Hepatocyte (in vitro differentiated cells): ENCODE data around the gene FAM20C.

Experiments used
- EZH2 ChIP-seq: fragments of 200-600 bp; sonication (generic); IDR thresholded peaks from 2 replicates; pipeline ENCODE4 v1.6.1; 2016; ENCODE audit warnings: antibody characterized with exemption, mild to moderate bottlenecking, borderline replicate concordance
- EZH2phosphoT487 ChIP-seq: fragments of 200-600 bp; sonication (generic); IDR thresholded peaks from one replicate; pipeline ENCODE4 v1.6.1; 2018; ENCODE audit warnings: antibody characterized with exemption, mild to moderate bottlenecking, low read depth, moderate library complexity; ENCODE audit not compliant: unreplicated experiment, severe bottlenecking
- TF ChIP-seq, protein P1 (sequence below): fragments of 200-600 bp; sonication (generic); IDR thresholded peaks from 2 replicates; pipeline ENCODE4 v1.5.1; 2016; ENCODE audit warnings: antibody characterized with exemption, mild to moderate bottlenecking; ENCODE audit not compliant: poor library complexity

DNA sequence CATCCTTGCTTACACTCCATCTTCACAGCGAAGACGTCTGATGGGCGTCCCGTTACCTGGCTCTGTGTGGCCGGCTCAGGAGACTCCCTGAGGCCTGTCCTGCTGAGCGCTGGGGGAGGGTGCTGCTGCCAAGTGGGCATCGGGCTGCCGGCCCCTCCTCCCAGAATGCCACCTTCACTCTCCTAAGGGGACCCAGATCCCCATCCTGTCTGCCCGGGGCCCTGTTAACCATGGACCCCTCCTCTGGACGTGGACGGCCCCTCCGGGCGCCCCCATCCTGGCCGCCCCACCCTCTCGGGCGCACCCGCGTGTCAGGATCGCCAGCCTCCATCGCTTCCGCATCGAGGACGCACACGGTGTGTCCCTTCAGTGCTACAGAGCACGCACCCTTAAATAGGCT lies 90.2 kb downstream of the FAM20C start:
- TF ChIP-seq, protein P1, sequence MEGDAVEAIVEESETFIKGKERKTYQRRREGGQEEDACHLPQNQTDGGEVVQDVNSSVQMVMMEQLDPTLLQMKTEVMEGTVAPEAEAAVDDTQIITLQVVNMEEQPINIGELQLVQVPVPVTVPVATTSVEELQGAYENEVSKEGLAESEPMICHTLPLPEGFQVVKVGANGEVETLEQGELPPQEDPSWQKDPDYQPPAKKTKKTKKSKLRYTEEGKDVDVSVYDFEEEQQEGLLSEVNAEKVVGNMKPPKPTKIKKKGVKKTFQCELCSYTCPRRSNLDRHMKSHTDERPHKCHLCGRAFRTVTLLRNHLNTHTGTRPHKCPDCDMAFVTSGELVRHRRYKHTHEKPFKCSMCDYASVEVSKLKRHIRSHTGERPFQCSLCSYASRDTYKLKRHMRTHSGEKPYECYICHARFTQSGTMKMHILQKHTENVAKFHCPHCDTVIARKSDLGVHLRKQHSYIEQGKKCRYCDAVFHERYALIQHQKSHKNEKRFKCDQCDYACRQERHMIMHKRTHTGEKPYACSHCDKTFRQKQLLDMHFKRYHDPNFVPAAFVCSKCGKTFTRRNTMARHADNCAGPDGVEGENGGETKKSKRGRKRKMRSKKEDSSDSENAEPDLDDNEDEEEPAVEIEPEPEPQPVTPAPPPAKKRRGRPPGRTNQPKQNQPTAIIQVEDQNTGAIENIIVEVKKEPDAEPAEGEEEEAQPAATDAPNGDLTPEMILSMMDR = no peak
- TF ChIP-seq EZH2 (no peak), EZH2phosphoT487 (no peak)
